ENCODE results near the gene CLP1.

GRCh38 chr11:57635246-57635645 lies 22.3 kb upstream of the CLP1 start:
- no peak for TF ChIP-seq USF1 (IDR thresholded peaks at IDR 0.05)
- no peak for TF ChIP-seq REST (IDR thresholded peaks at IDR 0.05; ENCODE audit: low read depth)
- no peak for TF ChIP-seq EP300 (IDR thresholded peaks at IDR 0.05; ENCODE audit: borderline replicate concordance)
- no peak for TF ChIP-seq YY1 (IDR thresholded peaks at IDR 0.05; ENCODE audit: low read depth)
- no peak for TF ChIP-seq CREB1 (IDR thresholded peaks at IDR 0.05; ENCODE audit: low read depth)
- TF ChIP-seq TCF12 (IDR thresholded peaks at IDR 0.05; ENCODE audit: low read depth) = no peak
- no peak for TF ChIP-seq FOXM1 (IDR thresholded peaks at IDR 0.05; ENCODE audit: borderline replicate concordance, low read depth)
- no peak for TF ChIP-seq ZBTB7A (IDR thresholded peaks at IDR 0.05; ENCODE audit: low read depth)
- TF ChIP-seq MAX (IDR thresholded peaks at IDR 0.05) = no peak
